HG02571 (cell line): ENCODE results near the gene KRTAP10-2.

Source experiments
- ATAC-seq: cut with Tn5 transposase; IDR thresholded peaks from one replicate; pipeline ENCODE4 v1.9.1; 2021; ENCODE audit warnings: mild to moderate bottlenecking, moderate library complexity; ENCODE audit not compliant: unreplicated experiment

KRTAP10-2 gene

GRCh38 chr21:44540741-44541288 lies 10.5 kb downstream of the KRTAP10-2 start:
- no peak for ATAC-seq

GRCh38 chr21:44539991-44540666 lies 11.2 kb downstream of the KRTAP10-2 start, which contains the start of gene KRTAP10-1:
Gene KRTAP10-1 (minus strand): TSS chr21:44540195. CDS start chr21:44540150, 45 bp downstream.
- ATAC-seq = no peak

GRCh38 chr21:44539046-44539445 lies 12.3 kb downstream of the KRTAP10-2 start:
- ATAC-seq = no peak

- no peak for ATAC-seq
Measured at GRCh38 chr21:44537930-44538911, 13.1 kb downstream of the KRTAP10-2 start.

DNA sequence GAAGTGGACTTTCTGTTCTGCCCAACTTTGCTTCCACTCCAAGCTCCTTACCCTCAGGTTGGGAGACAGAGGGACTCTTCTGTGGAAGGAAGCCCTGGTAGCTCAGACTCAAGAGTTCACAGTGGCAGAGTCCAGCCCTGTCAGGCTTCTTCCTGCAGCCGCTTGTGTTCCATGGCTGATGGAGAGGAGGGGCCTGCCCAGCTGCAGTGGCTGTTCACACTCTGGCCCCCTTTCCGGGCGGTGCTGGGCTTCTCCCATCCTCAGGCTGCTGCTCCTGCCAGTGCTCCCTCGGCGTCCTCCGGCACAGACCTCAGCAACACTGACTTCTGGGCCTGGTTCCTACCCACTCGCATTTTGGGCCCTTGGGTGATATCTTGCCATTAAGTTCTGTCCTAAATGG lies 15.3 kb downstream of the KRTAP10-2 start:
- no peak for ATAC-seq

GRCh38 chr21:44534688-44535087 lies 16.6 kb downstream of the KRTAP10-2 start:
- ATAC-seq = no peak

- no peak for ATAC-seq
Measured at GRCh38 chr21:44533891-44534627, 17.2 kb downstream of the KRTAP10-2 start.

DNA sequence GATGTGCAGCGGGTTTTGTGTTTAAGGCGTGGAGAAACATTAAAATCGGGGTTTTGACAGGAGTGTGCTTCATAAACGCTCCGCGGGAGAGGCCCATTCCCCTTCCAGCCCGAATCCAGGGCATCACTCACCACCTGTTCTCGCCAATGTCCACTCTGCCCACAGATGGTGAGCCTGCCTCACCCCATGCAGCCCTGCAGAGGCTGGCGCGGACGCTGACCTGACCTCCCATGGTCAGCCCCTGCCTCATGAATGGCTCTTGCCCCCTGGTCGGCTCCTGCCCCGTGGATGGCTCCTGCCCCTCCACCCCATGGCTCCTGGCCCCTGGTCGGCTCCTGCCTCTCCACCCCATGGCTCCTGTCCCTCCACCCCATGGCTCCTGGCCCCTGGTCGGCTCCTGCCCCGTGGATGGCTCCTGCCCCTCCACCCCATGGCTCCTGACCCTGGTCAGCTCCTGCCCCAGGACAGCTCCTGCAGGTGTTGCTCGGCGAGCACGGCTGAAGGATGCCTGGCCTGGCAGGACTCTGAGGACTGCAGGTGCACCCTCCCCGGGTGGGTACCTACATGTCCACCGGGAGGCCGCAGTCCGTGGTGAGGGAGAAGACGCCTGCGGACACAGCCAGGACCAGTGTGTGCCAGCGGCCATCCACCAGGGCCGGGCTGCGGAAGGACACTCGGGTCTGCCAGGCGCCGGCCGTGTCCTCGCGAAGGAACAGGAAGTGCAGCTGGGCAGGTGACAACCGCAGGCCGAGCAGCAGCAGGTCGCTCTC lies 18.0 kb downstream of the KRTAP10-2 start:
- ATAC-seq = no peak

DNA sequence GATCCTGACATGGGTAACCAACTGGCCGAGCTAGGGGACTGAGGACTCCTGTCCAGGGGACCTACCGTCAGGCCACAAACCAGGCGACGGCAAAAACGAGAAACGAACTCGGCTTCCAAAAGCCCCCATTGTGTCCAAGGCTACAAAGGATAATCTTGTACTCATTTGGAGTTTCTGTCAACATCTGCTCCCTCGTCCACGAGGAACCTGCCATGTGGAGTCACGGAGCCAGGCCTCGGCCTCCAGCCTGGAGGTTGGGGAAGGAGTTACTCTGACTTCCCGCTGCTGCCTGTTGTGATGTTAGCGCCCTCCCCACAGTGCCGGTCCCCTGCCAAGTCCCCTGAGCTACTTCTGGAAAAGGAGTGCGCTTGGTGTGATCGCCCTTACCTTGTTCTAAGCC lies 18.6 kb downstream of the KRTAP10-2 start:
- ATAC-seq = no peak

- no peak for ATAC-seq
Measured at GRCh38 chr21:44531606-44532564, 19.4 kb downstream of the KRTAP10-2 start.

DNA sequence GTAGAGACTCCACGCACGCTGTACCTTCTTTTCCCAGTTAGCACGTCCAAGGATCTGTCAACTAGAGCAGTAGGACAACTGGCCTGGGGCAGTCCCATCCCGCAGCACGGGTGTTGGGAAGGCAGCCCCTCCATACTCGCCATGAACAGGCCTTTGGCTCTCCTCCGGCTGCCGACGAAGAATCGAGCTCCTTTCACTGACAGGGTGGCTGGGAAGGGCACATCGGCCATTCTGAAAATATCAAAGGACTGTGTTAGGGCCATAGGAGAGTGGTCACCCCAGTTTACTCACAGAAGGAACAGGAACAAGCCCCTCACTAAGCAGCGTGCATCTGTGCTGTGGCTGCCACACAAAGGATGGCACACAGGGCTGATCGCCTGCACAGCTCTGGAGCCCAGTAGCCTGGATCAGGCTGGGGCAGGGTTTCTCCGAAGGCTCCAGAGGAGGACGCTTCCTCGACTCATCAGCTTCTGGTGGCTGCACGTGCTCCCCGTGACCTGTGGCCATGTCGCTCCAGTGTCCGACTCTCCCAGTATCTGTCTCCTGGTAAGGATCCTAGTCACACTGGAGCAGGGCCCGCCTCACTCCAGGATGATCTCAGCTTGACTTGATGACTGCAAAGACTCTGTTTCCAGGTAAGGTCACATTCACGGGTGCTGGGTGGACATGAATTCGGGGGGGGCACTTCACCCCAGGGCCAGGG lies 20.3 kb downstream of the KRTAP10-2 start:
- no peak for ATAC-seq

- ATAC-seq = no peak
Measured at GRCh38 chr21:44530221-44530902, 20.9 kb downstream of the KRTAP10-2 start.

DNA sequence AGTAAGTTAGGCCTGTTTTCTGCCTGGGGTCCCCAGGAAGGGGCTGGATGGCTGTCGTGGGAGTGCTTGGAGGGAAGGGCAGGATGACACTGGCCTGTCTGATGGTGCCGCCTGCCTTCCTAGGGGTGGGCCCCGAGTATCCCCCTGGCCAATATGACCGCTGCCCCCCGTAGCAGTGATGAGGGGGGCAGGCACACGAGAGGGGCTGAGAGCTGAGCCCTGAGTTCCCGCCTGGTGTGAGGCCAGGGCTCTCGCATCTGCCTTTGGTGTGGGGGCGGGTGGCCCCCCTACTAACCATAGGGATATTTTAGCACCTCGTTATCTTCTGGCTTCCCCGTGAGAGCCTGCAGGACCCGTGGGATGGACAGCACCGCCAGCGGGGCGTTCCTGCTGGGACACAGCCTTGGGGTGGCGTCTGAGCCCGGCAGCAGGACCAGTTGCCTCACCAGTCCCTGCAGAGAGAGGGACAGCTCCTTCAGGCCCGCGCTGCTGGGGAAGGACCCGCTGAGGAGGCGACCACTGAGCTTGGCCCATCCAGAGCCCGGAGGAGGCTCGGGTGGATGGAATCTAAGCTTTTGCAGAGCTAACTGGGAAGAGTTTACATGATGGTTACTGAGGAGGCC lies 21.7 kb downstream of the KRTAP10-2 start:
- no peak for ATAC-seq

GRCh38 chr21:44529011-44529421 lies 22.3 kb downstream of the KRTAP10-2 start:
- no peak for ATAC-seq

GRCh38 chr21:44528634-44528995 lies 22.7 kb downstream of the KRTAP10-2 start:
- no peak for ATAC-seq

- ATAC-seq = no peak
Measured at GRCh38 chr21:44527983-44528633, 23.2 kb downstream of the KRTAP10-2 start.
